ENCODE results near the gene TULP1. TPM values are rescaled to one million over a fixed set of nuclear protein-coding genes. Genes with fewer than 3 reads are reported as not detected.

Gene TULP1
- total RNA-seq, 1 experiment from 2014 or later, result not detected

DNA sequence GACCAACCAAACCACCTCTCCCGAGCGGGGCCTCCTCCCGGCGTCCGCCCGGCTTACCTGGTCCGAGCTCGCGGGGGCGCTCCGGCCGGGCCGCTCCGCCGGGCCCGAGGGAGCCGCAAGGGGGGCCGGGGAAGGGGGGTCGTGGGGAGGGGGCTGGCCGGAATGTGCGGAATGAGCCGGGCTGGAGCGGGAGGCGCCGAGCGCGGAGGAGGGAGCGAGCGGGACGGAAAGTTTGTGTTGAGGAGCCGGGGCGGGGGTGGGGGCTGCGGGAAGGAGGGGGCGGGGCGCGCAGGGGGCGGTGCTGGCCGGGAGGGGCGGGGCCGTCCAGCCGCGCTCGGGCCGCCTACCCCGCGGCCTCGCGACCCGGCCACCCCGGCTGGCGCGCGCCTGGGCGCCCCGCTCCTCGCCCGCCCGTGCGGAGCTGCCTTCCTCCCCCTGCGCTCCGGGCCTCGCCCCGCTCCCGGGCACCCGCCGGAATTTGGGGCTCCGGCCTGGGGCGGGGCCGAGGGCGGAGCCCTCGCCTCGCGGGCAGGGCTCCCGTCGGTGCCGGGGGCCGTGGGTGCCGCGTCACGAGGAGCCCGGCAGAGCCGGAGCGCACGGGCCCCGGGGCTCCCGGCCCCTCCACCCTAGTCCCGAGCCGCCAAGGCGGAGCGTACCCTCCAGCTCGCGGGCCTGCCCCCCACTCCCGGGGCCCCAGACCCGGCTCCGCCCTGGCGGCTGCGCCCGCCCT is 15.7 kb downstream of the TULP1 start, which contains the start of gene TEAD3:
TSS of gene TEAD3 (minus strand) at position 239 of the 730 bp plus-strand sequence.
- intact Hi-C loops (cut with micrococcal nuclease), result no loop called here
- Histone ChIP-seq H3K79me2 (ENCODE audit: insufficient read depth, low read length) (peaks cover 37% of the 10 kb centered on the region), H3K9me3 (ENCODE audit: control insufficient read depth in 1 of 2, insufficient read depth in 1 of 2, low read depth in 1 of 2, low read length in 2 of 2) (no peaks in the 10 kb centered on the region), H3K4me3 (replicated peaks in 1 of 2; ENCODE audit: low read depth in 1 of 2, low read length in 2 of 2) (peak within 1 kb of the TSS; percentile 65 to 79), H3K9ac (ENCODE audit: low read length) (peak within 1 kb of the TSS; percentile 95), H3K9me2 (ENCODE audit: insufficient read depth) (no peaks in the 10 kb centered on the region), H2AFZ (ENCODE audit: low read depth, low read length, poor library complexity, severe bottlenecking) (no peak within 1 kb of the TSS), H3K27me3 (ENCODE audit: insufficient read depth, low read length) (no peaks in the 10 kb centered on the region), H4K20me1 (ENCODE audit: insufficient read depth) (no peaks in the 10 kb centered on the region), H3K27ac (ENCODE audit: low read depth, low read length) (peak within 1 kb of the TSS; percentile 98), H3K4me2 (ENCODE audit: low read length) (peak within 1 kb of the TSS; percentile 96), H3K4me1 (ENCODE audit: control insufficient read depth in 1 of 2, insufficient read depth in 2 of 2, low read length in 2 of 2) (peaks cover 26 to 48% of the 10 kb centered on the region in 2 experiments), H3K36me3 (ENCODE audit: control insufficient read depth in 1 of 2, insufficient read depth in 2 of 2, low read length in 2 of 2) (no peaks in the 10 kb centered on the region)
- no TSS peak for BruUV-seq (replicated peaks)
- ATAC-seq, result peak; percentile 67
- RAD21 ChIA-PET (ENCODE audit: low non-redundant PET in 1 of 2, low total read pairs in 2 of 2, uncharacterized antibody in 2 of 2, unreplicated experiment in 2 of 2), result interaction anchor here in 1 of 2 experiments (0.6 to 1.0 kb wide), 2 partner anchors 24 to 100 kb away, joined by 3 read pairs; no protein-coding TSS in a partner anchor
- TF ChIP-seq POLR2AphosphoS5 (IDR thresholded peaks at IDR 0.05; ENCODE audit: low read depth, low read length) (peak; percentile 75), POLR2A (IDR thresholded peaks at IDR 0.05; ENCODE audit: borderline replicate concordance, extremely low read depth, insufficient read depth, insufficient read length) (peak; percentile 72), ZFX (IDR thresholded peaks at IDR 0.05) (no peak)
- TF ChIP-seq, protein P1, sequence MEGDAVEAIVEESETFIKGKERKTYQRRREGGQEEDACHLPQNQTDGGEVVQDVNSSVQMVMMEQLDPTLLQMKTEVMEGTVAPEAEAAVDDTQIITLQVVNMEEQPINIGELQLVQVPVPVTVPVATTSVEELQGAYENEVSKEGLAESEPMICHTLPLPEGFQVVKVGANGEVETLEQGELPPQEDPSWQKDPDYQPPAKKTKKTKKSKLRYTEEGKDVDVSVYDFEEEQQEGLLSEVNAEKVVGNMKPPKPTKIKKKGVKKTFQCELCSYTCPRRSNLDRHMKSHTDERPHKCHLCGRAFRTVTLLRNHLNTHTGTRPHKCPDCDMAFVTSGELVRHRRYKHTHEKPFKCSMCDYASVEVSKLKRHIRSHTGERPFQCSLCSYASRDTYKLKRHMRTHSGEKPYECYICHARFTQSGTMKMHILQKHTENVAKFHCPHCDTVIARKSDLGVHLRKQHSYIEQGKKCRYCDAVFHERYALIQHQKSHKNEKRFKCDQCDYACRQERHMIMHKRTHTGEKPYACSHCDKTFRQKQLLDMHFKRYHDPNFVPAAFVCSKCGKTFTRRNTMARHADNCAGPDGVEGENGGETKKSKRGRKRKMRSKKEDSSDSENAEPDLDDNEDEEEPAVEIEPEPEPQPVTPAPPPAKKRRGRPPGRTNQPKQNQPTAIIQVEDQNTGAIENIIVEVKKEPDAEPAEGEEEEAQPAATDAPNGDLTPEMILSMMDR (IDR thresholded peaks at IDR 0.05 in 2 of 3, conservative IDR thresholded peaks at IDR 0.05 in 1 of 3; ENCODE audit: borderline replicate concordance in 1 of 3, insufficient read depth in 1 of 3, low read depth in 2 of 3, low read length in 2 of 3), result peak in 1 of 3 experiments; percentile 16; a peak in 1 of 6 replicates
- TF ChIP-seq, protein P2, sequence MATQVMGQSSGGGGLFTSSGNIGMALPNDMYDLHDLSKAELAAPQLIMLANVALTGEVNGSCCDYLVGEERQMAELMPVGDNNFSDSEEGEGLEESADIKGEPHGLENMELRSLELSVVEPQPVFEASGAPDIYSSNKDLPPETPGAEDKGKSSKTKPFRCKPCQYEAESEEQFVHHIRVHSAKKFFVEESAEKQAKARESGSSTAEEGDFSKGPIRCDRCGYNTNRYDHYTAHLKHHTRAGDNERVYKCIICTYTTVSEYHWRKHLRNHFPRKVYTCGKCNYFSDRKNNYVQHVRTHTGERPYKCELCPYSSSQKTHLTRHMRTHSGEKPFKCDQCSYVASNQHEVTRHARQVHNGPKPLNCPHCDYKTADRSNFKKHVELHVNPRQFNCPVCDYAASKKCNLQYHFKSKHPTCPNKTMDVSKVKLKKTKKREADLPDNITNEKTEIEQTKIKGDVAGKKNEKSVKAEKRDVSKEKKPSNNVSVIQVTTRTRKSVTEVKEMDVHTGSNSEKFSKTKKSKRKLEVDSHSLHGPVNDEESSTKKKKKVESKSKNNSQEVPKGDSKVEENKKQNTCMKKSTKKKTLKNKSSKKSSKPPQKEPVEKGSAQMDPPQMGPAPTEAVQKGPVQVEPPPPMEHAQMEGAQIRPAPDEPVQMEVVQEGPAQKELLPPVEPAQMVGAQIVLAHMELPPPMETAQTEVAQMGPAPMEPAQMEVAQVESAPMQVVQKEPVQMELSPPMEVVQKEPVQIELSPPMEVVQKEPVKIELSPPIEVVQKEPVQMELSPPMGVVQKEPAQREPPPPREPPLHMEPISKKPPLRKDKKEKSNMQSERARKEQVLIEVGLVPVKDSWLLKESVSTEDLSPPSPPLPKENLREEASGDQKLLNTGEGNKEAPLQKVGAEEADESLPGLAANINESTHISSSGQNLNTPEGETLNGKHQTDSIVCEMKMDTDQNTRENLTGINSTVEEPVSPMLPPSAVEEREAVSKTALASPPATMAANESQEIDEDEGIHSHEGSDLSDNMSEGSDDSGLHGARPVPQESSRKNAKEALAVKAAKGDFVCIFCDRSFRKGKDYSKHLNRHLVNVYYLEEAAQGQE (IDR thresholded peaks at IDR 0.05; ENCODE audit: low read depth), result no peak
- POLR2A ChIA-PET, result interaction anchor here (0.6 to 2.3 kb wide), 6 partner anchors 8 to 245 kb away, joined by 3 to 14 read pairs (median 4); no protein-coding TSS in a partner anchor
- CTCF ChIA-PET, result interaction anchor here (1.5 to 1.8 kb wide), 2 partner anchors 10 to 26 kb away, joined by 4 to 6 read pairs; no protein-coding TSS in a partner anchor
- no peak for DNase-seq (ENCODE audit: low read depth, low spot score)

All from HCT116 (cell line).